ENCODE results near the gene EPHB1.

DNA sequence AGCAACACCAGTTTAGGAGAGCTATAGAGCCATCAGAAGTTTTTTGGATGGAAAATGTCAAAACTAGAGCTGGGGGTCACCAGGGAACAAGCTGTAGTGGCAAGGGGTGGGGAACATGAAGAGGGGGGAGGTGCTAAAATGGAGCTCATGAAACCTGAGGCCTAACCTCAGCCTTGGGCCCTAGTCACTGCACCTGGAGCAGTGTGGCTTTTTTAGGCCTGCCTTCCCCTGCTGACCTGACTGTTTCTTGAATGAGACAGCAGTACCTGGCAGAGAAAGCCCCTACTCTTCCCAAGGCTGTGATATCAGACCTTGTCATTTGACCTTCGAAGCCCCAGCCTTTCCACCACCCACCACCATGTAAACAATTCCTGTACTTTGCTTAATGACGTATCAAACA is 383.5 kb downstream of the EPHB1 start:
- TF ChIP-seq, protein P1, sequence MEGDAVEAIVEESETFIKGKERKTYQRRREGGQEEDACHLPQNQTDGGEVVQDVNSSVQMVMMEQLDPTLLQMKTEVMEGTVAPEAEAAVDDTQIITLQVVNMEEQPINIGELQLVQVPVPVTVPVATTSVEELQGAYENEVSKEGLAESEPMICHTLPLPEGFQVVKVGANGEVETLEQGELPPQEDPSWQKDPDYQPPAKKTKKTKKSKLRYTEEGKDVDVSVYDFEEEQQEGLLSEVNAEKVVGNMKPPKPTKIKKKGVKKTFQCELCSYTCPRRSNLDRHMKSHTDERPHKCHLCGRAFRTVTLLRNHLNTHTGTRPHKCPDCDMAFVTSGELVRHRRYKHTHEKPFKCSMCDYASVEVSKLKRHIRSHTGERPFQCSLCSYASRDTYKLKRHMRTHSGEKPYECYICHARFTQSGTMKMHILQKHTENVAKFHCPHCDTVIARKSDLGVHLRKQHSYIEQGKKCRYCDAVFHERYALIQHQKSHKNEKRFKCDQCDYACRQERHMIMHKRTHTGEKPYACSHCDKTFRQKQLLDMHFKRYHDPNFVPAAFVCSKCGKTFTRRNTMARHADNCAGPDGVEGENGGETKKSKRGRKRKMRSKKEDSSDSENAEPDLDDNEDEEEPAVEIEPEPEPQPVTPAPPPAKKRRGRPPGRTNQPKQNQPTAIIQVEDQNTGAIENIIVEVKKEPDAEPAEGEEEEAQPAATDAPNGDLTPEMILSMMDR (IDR thresholded peaks at IDR 0.05; ENCODE audit: poor library complexity, severe bottlenecking): no peak
- TF ChIP-seq EP300 (conservative IDR thresholded peaks at IDR 0.05; ENCODE audit: poor library complexity, severe bottlenecking) (no peak), EZH2 (IDR thresholded peaks at IDR 0.05; ENCODE audit: borderline replicate concordance, insufficient read depth, low read length, poor library complexity, severe bottlenecking) (no peak), TAF1 (IDR thresholded peaks at IDR 0.05; ENCODE audit: low read depth) (no peak), RAD21 (conservative IDR thresholded peaks at IDR 0.05) (no peak), MXI1 (conservative IDR thresholded peaks at IDR 0.05; ENCODE audit: poor library complexity, severe bottlenecking) (no peak), POLR2AphosphoS5 (IDR thresholded peaks at IDR 0.05) (no peak), SMC3 (conservative IDR thresholded peaks at IDR 0.05; ENCODE audit: poor library complexity) (no peak)
- TF ChIP-seq, protein P2, sequence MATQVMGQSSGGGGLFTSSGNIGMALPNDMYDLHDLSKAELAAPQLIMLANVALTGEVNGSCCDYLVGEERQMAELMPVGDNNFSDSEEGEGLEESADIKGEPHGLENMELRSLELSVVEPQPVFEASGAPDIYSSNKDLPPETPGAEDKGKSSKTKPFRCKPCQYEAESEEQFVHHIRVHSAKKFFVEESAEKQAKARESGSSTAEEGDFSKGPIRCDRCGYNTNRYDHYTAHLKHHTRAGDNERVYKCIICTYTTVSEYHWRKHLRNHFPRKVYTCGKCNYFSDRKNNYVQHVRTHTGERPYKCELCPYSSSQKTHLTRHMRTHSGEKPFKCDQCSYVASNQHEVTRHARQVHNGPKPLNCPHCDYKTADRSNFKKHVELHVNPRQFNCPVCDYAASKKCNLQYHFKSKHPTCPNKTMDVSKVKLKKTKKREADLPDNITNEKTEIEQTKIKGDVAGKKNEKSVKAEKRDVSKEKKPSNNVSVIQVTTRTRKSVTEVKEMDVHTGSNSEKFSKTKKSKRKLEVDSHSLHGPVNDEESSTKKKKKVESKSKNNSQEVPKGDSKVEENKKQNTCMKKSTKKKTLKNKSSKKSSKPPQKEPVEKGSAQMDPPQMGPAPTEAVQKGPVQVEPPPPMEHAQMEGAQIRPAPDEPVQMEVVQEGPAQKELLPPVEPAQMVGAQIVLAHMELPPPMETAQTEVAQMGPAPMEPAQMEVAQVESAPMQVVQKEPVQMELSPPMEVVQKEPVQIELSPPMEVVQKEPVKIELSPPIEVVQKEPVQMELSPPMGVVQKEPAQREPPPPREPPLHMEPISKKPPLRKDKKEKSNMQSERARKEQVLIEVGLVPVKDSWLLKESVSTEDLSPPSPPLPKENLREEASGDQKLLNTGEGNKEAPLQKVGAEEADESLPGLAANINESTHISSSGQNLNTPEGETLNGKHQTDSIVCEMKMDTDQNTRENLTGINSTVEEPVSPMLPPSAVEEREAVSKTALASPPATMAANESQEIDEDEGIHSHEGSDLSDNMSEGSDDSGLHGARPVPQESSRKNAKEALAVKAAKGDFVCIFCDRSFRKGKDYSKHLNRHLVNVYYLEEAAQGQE (IDR thresholded peaks at IDR 0.05; ENCODE audit: borderline replicate concordance): no peak
